PFSK-1 (cell line): ENCODE data around the gene ITGA6.

Source experiments
- FOXP2 ChIP-seq: optimal IDR thresholded peaks from 2 replicates; pipeline ENCODE3; 2011; ENCODE audit warnings: borderline replicate concordance, control low read depth, inconsistent platforms; ENCODE audit not compliant: insufficient read depth; ENCODE audit errors: extremely low read length, extremely low read depth
- POLR2AphosphoS5 ChIP-seq: IDR thresholded peaks from 2 replicates; pipeline ENCODE4 v1.6.1; 2012; ENCODE audit warnings: low read depth, mild to moderate bottlenecking, control low read depth, low read length, moderate library complexity
- REST ChIP-seq, 2 experiments: IDR thresholded peaks; 2 replicates each; pipeline versions ENCODE4 v1.6.1 to v1.8.0; 2011 to 2012; ENCODE audit warnings: low read depth in 2 of 2, low read length in 2 of 2, control low read depth in 1 of 2, inconsistent platforms in 1 of 2, mild to moderate bottlenecking in 1 of 2, moderate library complexity in 1 of 2; ENCODE audit not compliant: insufficient read depth in 1 of 2
- SIN3A ChIP-seq: IDR thresholded peaks from 2 replicates; pipeline ENCODE4 v1.6.1; 2012; ENCODE audit warnings: mild to moderate bottlenecking, low read length, moderate library complexity, borderline replicate concordance; ENCODE audit not compliant: insufficient read depth
- TAF1 ChIP-seq: IDR thresholded peaks from 2 replicates; pipeline ENCODE4 v1.6.1; 2012; ENCODE audit warnings: low read length, control low read depth, borderline replicate concordance; ENCODE audit not compliant: insufficient read depth

ITGA6 gene

DNA sequence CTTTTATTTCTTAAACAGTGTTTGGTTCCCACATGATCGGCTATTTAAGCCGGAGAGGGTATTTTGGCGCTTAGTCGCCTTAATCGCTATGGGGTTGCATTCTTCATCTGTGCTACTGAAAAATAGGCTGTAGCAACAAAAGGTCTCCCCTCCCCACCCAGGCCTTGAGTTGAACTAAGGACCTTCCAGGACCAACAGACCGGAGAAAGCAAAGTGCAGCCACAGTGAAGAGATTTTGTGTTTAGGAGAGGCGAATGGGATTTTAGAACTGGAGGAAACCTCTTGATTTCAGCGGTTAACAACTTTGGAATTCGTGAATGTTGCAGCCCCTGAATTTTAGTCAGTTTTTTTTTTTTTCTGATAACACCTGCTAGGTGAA is 1.4 kb downstream of the ITGA6 start:
- TF ChIP-seq FOXP2 (no peak), REST (IDR thresholded peaks at IDR 0.05; ENCODE audit: insufficient read depth in 1 of 2, low read depth in 2 of 2, low read length in 2 of 2) (no peak), SIN3A (no peak), TAF1 (no peak), POLR2AphosphoS5 (no peak)

- TF ChIP-seq POLR2AphosphoS5: no peak
- no peak for TF ChIP-seq SIN3A
- no peak for TF ChIP-seq REST (IDR thresholded peaks at IDR 0.05; ENCODE audit: insufficient read depth in 1 of 2, low read depth in 2 of 2, low read length in 2 of 2)
Observed at GRCh38 chr2:172429301-172429968, 2.0 kb downstream of the ITGA6 start.

DNA sequence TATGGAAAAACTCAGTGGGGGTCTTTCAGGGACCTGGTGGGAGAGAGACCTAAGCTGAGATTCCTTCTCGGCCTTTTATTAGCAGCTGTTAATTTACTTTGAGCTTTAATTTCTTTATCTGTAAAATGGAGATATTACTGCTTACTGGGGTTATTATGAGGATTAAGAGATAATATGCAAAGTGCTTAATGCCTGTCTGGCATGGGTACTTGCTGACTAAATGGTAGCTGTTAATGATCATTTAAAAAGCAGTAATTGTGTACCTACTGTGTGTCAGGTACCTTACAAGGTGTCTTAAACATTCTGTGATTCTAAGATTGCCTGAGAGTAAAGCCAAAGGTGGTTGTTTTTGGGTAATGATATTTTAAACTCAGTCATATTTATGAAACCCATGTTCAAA is 2.6 kb downstream of the ITGA6 start:
- TF ChIP-seq FOXP2 (no peak), REST (IDR thresholded peaks at IDR 0.05; ENCODE audit: insufficient read depth in 1 of 2, low read depth in 2 of 2, low read length in 2 of 2) (no peak), POLR2AphosphoS5 (no peak), TAF1 (no peak), SIN3A (no peak)

DNA sequence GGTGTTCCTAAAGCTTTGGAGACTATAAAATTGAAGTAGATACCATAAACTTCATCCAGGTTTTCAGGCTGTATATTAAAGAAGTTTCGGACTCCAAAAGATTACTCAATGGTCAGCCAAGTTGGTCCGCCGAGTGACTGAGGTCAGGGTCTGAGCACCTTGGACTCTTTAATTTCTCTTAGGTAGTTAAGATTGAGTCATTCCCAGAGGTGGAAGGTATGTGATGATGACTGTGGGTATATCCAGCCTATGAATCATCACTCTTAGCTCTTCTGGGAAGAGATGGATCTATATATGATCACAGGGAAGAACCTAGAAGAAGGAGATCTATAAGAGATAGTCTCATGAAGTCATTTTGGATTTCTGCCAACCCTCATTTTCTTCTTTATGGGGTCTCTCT is 3.3 kb downstream of the ITGA6 start:
- TF ChIP-seq REST (IDR thresholded peaks at IDR 0.05; ENCODE audit: insufficient read depth in 1 of 2, low read depth in 2 of 2, low read length in 2 of 2): no peak
- TF ChIP-seq TAF1: no peak
- TF ChIP-seq POLR2AphosphoS5: no peak
- no peak for TF ChIP-seq FOXP2
- TF ChIP-seq SIN3A: no peak

- no peak for TF ChIP-seq REST (IDR thresholded peaks at IDR 0.05; ENCODE audit: insufficient read depth in 1 of 2, low read depth in 2 of 2, low read length in 2 of 2)
Observed at GRCh38 chr2:172431463-172431862, 4.1 kb downstream of the ITGA6 start.
